ENCODE results near the gene FGF8.

- TF ChIP-seq, protein P1, sequence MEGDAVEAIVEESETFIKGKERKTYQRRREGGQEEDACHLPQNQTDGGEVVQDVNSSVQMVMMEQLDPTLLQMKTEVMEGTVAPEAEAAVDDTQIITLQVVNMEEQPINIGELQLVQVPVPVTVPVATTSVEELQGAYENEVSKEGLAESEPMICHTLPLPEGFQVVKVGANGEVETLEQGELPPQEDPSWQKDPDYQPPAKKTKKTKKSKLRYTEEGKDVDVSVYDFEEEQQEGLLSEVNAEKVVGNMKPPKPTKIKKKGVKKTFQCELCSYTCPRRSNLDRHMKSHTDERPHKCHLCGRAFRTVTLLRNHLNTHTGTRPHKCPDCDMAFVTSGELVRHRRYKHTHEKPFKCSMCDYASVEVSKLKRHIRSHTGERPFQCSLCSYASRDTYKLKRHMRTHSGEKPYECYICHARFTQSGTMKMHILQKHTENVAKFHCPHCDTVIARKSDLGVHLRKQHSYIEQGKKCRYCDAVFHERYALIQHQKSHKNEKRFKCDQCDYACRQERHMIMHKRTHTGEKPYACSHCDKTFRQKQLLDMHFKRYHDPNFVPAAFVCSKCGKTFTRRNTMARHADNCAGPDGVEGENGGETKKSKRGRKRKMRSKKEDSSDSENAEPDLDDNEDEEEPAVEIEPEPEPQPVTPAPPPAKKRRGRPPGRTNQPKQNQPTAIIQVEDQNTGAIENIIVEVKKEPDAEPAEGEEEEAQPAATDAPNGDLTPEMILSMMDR (conservative IDR thresholded peaks at IDR 0.05 in 1 of 2, IDR thresholded peaks at IDR 0.05 in 1 of 2; ENCODE audit: low read depth in 1 of 2, low read length in 2 of 2): no peak
- TF ChIP-seq EZH2 (IDR thresholded peaks at IDR 0.05; ENCODE audit: low read length, missing control alignments): no peak
Measured at GRCh38 chr10:101784558-101784957, 8.6 kb upstream of the FGF8 start.

Data from fibroblast of lung (primary cell).